Measurements from ENCODE around the gene MRPL44.

DNA sequence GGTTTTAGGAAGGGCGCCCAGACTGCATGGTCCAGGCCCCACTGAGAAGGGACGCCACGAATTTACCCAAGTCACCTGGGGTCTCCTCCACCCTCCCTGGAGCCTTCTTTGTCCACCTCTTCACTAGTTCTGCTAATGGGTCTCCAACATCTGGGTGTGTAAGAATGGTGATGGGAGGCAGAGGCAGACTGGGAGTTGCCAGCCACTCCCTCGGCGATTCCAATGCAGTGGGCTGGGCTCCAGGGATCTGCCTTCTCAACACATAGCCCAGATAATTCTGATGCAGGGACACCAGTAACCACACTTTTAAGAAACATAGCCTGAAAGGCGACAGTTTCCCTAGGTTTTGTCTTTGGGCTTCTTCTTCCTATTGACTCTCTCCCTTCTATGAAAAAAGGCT, 39.1 kb downstream of the MRPL44 start:
- TF ChIP-seq, protein P1, sequence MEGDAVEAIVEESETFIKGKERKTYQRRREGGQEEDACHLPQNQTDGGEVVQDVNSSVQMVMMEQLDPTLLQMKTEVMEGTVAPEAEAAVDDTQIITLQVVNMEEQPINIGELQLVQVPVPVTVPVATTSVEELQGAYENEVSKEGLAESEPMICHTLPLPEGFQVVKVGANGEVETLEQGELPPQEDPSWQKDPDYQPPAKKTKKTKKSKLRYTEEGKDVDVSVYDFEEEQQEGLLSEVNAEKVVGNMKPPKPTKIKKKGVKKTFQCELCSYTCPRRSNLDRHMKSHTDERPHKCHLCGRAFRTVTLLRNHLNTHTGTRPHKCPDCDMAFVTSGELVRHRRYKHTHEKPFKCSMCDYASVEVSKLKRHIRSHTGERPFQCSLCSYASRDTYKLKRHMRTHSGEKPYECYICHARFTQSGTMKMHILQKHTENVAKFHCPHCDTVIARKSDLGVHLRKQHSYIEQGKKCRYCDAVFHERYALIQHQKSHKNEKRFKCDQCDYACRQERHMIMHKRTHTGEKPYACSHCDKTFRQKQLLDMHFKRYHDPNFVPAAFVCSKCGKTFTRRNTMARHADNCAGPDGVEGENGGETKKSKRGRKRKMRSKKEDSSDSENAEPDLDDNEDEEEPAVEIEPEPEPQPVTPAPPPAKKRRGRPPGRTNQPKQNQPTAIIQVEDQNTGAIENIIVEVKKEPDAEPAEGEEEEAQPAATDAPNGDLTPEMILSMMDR (IDR thresholded peaks at IDR 0.05; ENCODE audit: low read depth, low read length): no peak
- TF ChIP-seq EZH2phosphoT487 (IDR thresholded peaks at IDR 0.05; ENCODE audit: low read depth): no peak

All from OCI-LY3 (cell line).